ENCODE data around the gene ITIH2. TPM values are rescaled to one million over a fixed set of nuclear protein-coding genes. Genes with fewer than 3 reads are reported as not detected.
"Not testable (repeated sequence)": the region's sequence is repeated elsewhere in the genome, so short reads cannot be mapped to it uniquely, and the experiment has no call there.

ITIH2 gene
- total RNA-seq, 1 donor from 2014 or later, result not detected

DNA sequence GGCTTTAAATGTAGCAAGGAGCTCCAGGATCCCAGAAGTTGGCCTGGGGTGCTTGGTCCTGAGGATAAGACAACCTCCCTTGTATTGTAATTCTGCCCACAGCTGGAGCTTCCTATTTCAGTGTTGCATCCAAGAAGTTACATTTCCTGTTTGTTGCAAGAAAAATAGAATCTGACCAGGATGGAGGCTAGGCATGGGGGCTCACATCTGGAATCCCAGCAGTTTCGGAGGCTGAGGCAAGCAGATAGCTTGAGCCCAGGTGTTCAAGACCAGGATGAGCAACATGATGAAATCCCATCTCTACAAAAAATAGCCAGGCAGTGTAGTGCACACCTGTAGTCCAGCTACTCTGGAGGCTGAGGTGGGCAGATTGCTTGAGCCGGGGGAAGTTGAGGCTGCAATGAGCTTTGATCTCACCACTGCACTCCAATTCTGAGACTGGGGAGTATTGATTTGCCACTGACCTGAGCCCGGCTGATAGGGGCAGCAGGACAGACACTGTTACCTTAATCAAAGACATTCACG, 766 bp upstream of the ITIH2 start:
- Mint-ChIP-seq H3K4me3 (no peak overlapping the region), H3K36me3 (ENCODE audit: low read depth) (no peaks in the 10 kb centered on the region), H3K4me1 (ENCODE audit: low read depth) (no peaks in the 10 kb centered on the region), H3K27ac (no peak overlapping the region), H3K27me3 (ENCODE audit: insufficient read depth) (peaks cover 18% of the 10 kb centered on the region), H3K9me3 (no peaks in the 10 kb centered on the region)
- intact Hi-C loops (cut with micrococcal nuclease), result no loop called here
- no peak for DNase-seq (ENCODE audit: low spot score)

DNA sequence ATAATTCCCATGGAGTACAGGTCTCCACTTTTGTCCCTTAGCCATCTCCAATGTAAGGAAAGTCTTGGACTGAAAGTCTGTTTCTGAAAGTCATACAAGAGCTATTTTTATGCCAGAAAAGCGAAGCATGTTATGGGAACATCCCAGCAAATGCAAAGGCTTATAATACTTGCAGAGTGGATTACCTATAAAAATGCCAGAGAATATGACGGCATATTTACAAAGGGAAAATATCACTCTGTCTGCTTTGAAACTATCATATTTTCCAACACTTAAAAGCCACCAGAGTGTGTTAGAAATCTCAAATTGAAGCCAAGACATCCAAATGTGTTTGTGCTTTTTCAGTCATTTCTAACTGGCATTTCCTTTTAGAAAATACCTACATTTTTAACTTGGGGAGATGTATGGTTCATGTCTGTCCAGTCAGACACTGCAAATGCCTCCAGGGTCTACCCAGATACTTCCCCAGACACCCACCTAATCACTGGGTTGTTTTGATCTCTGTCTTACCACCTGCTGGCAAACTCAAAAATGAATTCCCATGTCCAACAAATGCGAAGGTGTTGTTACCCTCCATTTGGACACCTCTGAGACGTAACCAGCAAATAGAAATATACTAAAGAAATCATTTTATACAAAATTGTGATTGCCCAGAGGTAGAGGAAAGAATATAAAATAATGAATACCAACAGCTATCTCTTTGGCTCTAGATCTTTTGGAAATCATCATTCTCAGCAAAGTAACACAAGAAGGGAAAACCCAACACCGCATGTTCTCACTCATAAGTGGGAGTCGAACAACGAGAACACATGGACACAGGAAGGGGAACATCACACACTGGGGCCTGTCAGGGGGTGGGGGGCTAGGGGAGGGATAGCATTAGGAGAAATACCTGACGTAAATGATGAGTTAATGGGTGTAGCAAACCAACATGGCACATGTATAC, 1.2 kb downstream of the ITIH2 start:
- no peak for DNase-seq (ENCODE audit: low spot score)
- Mint-ChIP-seq H3K36me3 (ENCODE audit: low read depth) (no peaks in the 10 kb centered on the region), H3K9me3 (no peaks in the 10 kb centered on the region), H3K4me3 (no peak overlapping the region), H3K27ac (no peak overlapping the region), H3K27me3 (ENCODE audit: insufficient read depth) (peaks cover 16% of the 10 kb centered on the region), H3K4me1 (ENCODE audit: low read depth) (no peaks in the 10 kb centered on the region)
- intact Hi-C loops (cut with micrococcal nuclease), result no loop called here

DNA sequence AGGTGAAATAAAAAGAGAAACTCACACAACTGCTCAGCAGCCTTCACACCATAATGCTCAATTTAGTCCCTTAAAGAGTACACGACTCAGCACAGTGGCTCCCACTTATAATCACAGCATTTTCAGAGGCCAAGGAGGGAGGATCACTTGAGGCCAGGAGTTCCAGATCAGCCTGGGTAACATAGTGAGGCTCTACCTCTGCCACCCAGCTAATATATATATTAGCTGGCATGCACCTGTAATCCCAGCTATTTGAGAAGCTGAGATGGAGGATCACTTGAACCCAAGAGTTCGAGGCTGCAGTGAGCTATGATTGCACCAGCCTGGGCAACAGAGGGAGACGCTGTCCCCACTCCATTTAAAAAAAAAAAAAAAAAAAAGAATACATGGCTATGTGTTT, 2.2 kb downstream of the ITIH2 start:
- peaks cover 16% of the 10 kb centered on the region for H3K27me3 Mint-ChIP-seq (ENCODE audit: insufficient read depth)

DNA sequence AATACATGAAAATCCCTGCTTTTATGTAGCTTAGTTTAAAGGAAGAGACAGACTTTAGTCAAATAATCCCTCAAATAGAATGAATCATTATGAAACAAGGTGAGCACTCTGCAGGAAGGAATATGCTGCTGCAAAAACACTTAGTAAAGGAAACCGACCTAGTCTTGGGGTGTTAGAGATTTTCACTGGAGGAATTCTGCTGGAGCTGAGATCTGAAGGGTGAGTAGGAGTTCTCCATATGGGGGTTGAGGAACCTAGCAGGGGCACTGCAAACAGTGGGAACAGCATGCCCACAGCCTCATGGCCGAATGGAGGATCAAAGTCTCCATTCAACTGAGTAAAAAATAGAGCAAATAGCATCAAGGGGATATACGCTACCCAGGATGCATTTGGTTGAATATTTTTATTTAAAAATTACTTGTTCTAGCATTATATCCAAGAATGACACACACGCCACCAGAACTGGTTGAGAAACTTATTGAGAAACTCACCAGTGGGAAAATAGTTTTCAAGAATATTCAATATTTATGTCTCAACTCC, 3.5 kb downstream of the ITIH2 start:
- intact Hi-C loops (cut with micrococcal nuclease), result no loop called here
- no peaks in the 10 kb centered on the region for H3K9me3 Mint-ChIP-seq
- H3K27me3 Mint-ChIP-seq (ENCODE audit: insufficient read depth), result peaks cover 16% of the 10 kb centered on the region
- H3K4me3 Mint-ChIP-seq, result no peak overlapping the region
- H3K36me3 Mint-ChIP-seq (ENCODE audit: low read depth), result no peaks in the 10 kb centered on the region
- H3K4me1 Mint-ChIP-seq (ENCODE audit: low read depth), result no peaks in the 10 kb centered on the region
- H3K27ac Mint-ChIP-seq, result no peak overlapping the region
- no peak for DNase-seq (ENCODE audit: low spot score)

More for the DNA sequence above, 2.2 kb downstream of the ITIH2 start:
- Mint-ChIP-seq H3K36me3 (ENCODE audit: low read depth) (no peaks in the 10 kb centered on the region), H3K4me3 (no peak overlapping the region), H3K4me1 (ENCODE audit: low read depth) (no peaks in the 10 kb centered on the region), H3K9me3 (no peaks in the 10 kb centered on the region), H3K27ac (no peak overlapping the region)
- intact Hi-C loops (cut with micrococcal nuclease), result no loop called here
- DNase-seq (ENCODE audit: low spot score), result no peak

DNA sequence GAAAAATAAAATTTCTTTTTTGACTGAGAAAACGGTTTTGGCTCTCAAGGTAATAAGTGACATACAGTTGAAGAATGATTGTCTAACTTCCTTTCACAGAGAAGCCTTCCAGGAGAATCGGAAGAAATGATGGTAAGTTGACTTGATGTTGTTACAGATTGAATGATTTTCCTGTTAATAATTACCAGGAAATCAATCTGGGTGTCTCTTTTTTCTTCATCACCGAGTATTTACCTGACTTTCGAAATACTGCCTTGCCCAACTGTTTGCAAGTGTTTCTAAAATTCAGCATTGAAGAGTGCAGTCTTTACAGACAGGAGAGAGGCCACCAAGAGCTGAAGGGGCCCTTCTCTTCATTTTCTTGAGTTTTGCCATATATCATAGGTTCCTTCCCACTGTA, 4.0 kb downstream of the ITIH2 start:
- no peak overlapping the region for H3K27ac Mint-ChIP-seq
- H3K4me3 Mint-ChIP-seq, result no peak overlapping the region
- no peak for DNase-seq (ENCODE audit: low spot score)
- no peaks in the 10 kb centered on the region for H3K36me3 Mint-ChIP-seq (ENCODE audit: low read depth)
- H3K27me3 Mint-ChIP-seq (ENCODE audit: insufficient read depth), result peaks cover 16% of the 10 kb centered on the region
- intact Hi-C loops (cut with micrococcal nuclease), result no loop called here
- no peaks in the 10 kb centered on the region for H3K4me1 Mint-ChIP-seq (ENCODE audit: low read depth)
- no peaks in the 10 kb centered on the region for H3K9me3 Mint-ChIP-seq

DNA sequence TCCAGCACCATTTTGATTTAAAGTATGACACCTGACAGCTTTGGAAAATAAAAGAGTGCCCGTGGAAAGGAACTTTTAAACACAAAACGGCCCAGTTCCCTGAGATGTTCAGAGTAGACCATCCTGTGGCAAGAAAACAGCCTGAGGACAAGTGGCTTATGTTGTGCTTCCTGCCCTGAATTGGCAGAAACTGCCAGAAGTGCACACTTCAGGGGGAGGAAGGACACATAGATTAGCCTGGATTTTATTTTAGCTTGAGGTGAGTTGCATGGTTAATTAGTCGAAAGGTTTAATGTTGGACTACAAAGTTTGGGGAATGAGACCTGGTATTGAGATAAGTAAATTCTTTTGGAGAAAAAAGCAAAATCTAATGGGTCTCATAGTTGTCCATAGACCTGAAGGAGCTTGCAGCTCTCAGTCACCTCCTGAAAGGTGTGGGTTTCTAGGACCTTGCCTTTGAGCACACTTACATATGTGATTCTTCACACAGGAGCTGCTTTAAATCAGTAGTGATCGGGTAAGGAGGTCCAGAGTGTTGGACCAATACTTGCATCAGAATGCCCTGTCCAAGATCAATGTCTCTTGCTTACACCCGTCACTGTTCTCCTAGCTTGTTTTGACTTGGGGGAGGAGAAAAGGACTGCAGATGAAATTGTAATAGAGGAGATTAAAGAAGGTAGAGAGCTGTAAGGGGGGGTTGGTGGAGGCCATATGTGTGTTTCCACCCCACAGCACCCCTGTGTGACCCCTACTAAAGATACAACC, 4.9 kb downstream of the ITIH2 start:
- Mint-ChIP-seq H3K36me3 (ENCODE audit: low read depth) (no peaks in the 10 kb centered on the region), H3K4me1 (ENCODE audit: low read depth) (no peaks in the 10 kb centered on the region), H3K9me3 (no peaks in the 10 kb centered on the region), H3K27me3 (ENCODE audit: insufficient read depth) (peaks cover 17% of the 10 kb centered on the region), H3K4me3 (no peak overlapping the region), H3K27ac (no peak overlapping the region)
- no peak for DNase-seq (ENCODE audit: low spot score)
- intact Hi-C loops (cut with micrococcal nuclease), result no loop called here

DNA sequence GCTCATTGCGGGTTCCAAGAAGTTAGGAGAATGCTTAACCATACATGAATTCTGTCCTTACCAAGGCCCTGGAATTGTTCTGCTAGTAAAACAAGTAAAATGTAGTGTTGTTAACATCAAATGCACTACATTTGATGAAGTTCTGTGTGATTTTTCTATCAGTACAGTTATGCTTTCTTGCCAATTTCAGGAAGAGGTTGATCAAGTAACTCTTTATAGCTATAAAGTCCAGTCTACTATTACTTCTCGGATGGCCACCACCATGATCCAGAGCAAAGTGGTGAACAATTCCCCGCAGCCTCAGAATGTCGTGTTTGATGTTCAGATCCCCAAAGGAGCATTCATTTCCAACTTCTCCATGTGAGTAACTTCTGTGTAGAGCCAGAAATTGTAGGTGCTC, 5.7 kb downstream of the ITIH2 start:
- no peak for DNase-seq (ENCODE audit: low spot score)
- Mint-ChIP-seq H3K9me3 (no peaks in the 10 kb centered on the region), H3K27ac (no peak overlapping the region), H3K36me3 (ENCODE audit: low read depth) (no peaks in the 10 kb centered on the region), H3K27me3 (ENCODE audit: insufficient read depth) (peaks cover 12% of the 10 kb centered on the region), H3K4me3 (no peak overlapping the region), H3K4me1 (ENCODE audit: low read depth) (no peaks in the 10 kb centered on the region)
- intact Hi-C loops (cut with micrococcal nuclease), result no loop called here

- Mint-ChIP-seq H3K4me1 (ENCODE audit: low read depth) (no peaks in the 10 kb centered on the region), H3K36me3 (ENCODE audit: low read depth) (no peaks in the 10 kb centered on the region), H3K27ac (no peak overlapping the region), H3K9me3 (no peaks in the 10 kb centered on the region), H3K27me3 (ENCODE audit: insufficient read depth) (peaks cover 6% of the 10 kb centered on the region), H3K4me3 (no peak overlapping the region)
- intact Hi-C loops (cut with micrococcal nuclease), result no loop called here
- DNase-seq (ENCODE audit: low spot score), result no peak
These were observed 7.3 kb downstream of the ITIH2 start for GRCh38 chr10:7710446-7710845.

GRCh38 chr10:7711075-7711474, 8.0 kb downstream of the ITIH2 start:
- H3K27me3 Mint-ChIP-seq (ENCODE audit: insufficient read depth); DNase-seq (ENCODE audit: low spot score); H3K4me3 Mint-ChIP-seq; H3K4me1 Mint-ChIP-seq (ENCODE audit: low read depth); H3K27ac Mint-ChIP-seq; H3K9me3 Mint-ChIP-seq; H3K36me3 Mint-ChIP-seq (ENCODE audit: low read depth); intact Hi-C loops (cut with micrococcal nuclease): not testable (repeated sequence)

DNA sequence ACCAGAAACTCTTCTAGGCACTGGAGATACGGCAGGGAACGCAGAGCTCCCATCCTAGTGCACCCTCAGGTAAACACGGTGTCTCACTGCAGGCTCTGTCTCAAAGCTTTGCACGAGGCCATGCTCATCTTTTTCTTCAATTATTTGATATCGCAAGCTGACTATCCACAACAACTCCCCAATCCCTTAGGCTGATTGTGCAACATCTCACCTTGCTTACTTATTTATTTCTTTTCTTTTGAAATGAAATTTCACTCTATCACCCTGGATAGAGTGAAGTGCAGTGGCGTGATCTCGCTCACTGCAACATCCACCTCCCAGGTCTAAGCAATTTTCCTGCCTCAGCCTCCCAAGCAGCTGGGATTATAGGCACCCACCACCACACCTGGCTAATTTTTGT, 12.4 kb downstream of the ITIH2 start:
- H3K36me3 Mint-ChIP-seq (ENCODE audit: low read depth), result no peaks in the 10 kb centered on the region
- no peaks in the 10 kb centered on the region for H3K4me1 Mint-ChIP-seq (ENCODE audit: low read depth)
- intact Hi-C loops (cut with micrococcal nuclease), result no loop called here

DNA sequence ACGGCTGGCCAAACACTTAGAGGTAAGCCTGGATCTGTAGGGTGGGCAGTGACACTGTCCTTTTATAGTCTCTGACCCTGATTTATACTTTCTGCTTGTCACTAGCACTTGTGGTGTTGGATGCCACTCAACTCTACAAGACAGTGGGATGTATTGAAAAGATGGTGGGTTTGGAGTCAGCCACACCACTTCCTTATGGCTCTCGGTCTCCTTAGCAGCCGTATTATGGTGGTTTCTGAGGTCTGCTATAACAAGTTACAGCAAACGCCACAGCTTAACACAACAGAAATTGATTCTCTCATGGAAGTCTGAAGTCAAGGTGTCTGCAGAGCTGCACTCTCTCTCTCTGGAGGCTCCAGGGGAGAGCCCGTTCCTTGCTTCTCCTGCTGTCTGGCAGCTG, 14.7 kb downstream of the ITIH2 start:
- Mint-ChIP-seq H3K36me3 (ENCODE audit: low read depth) (no peaks in the 10 kb centered on the region), H3K27ac (no peak overlapping the region), H3K9me3 (no peaks in the 10 kb centered on the region), H3K4me1 (ENCODE audit: low read depth) (no peaks in the 10 kb centered on the region), H3K27me3 (ENCODE audit: insufficient read depth) (peaks cover 11% of the 10 kb centered on the region), H3K4me3 (no peak overlapping the region)
- intact Hi-C loops (cut with micrococcal nuclease), result no loop called here
- no peak for DNase-seq (ENCODE audit: low spot score)

More for the DNA sequence above, 12.4 kb downstream of the ITIH2 start:
- Mint-ChIP-seq H3K27ac (no peak overlapping the region), H3K9me3 (no peaks in the 10 kb centered on the region), H3K27me3 (ENCODE audit: insufficient read depth) (peaks cover 12% of the 10 kb centered on the region), H3K4me3 (no peak overlapping the region)
- no peak for DNase-seq (ENCODE audit: low spot score)

DNA sequence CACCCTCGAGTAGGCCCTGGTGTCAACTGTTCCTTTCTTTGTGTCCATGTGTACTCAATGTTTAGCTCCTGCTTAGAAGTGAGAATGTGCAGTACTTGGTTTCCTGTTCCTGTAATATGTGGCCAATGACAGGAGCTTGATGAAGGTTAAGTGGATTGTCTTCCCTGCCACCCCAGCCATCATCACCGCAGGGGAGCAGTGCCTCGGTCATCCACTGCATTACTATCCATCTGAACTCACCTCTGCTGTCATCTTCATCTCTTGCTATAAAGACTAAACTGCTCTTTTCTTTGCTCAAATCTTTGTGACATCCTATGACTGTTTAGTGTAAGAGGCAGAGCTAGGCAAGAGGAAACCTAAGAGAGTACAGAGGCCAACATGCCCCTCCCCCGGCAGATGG, 15.6 kb downstream of the ITIH2 start:
- no peaks in the 10 kb centered on the region for H3K9me3 Mint-ChIP-seq
- H3K27ac Mint-ChIP-seq, result no peak overlapping the region
- intact Hi-C loops (cut with micrococcal nuclease), result no loop called here
- no peaks in the 10 kb centered on the region for H3K4me1 Mint-ChIP-seq (ENCODE audit: low read depth)
- H3K36me3 Mint-ChIP-seq (ENCODE audit: low read depth), result no peaks in the 10 kb centered on the region
- H3K27me3 Mint-ChIP-seq (ENCODE audit: insufficient read depth), result peaks cover 11% of the 10 kb centered on the region
- H3K4me3 Mint-ChIP-seq, result no peak overlapping the region
- no peak for DNase-seq (ENCODE audit: low spot score)

DNA sequence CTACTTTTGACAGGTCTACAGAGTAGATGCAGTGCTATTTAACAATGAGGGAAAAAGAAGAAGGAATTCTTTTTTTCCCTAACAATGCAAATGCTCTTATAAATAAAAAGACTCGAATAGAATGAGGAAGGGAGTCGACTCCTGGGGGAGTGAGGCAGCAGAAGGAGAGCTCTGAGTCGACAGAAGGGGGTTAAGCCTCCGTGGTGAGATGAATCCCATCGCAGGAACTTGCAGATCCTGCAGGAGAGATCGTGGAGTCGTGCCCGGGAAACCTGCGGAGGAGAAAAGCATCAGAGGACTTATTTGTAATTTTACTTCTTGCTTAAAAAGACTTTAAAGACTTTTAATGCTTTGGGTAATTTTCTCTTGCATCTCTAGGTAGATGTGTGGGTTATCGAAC, 17.4 kb downstream of the ITIH2 start:
- intact Hi-C loops (cut with micrococcal nuclease), result no loop called here
- DNase-seq (ENCODE audit: low spot score), result no peak
- Mint-ChIP-seq H3K4me1 (ENCODE audit: low read depth) (no peaks in the 10 kb centered on the region), H3K9me3 (no peaks in the 10 kb centered on the region), H3K36me3 (ENCODE audit: low read depth) (no peaks in the 10 kb centered on the region), H3K27me3 (ENCODE audit: insufficient read depth) (peaks cover 11% of the 10 kb centered on the region), H3K4me3 (no peak overlapping the region), H3K27ac (no peak overlapping the region)

All from activated T-helper 1 cell treated with anti-CD3 and anti-CD28 coated beads, Interleukin-12 subunit alpha, Interleukin-12 subunit beta, Interleukin-2, Interleukin-4 antibody, amounts not matched to agents 30 ng/mL and 10 ng/mL and 1 ng/mL, durations not matched to agents 14 hours and 24 hours and 36 hours (primary cell).